ENCODE results near the gene TC2N. TPM values are rescaled to one million over a fixed set of nuclear protein-coding genes. Genes with fewer than 3 reads are reported as not detected.
A peak's percentile ranks its signal among the peaks of the same experiment; 100 is the strongest.

The TC2N gene
- 10 to 100 TPM; 61.7 to 66.2 TPM for total RNA-seq

GRCh38 chr14:91867316-91867988 is at the start of gene TC2N:
Gene TC2N, minus strand, starts transcription at chr14:91867536. Its CDS starts 53,767 bp downstream, at chr14:91813769.
- H3K27me3 Mint-ChIP-seq (ENCODE audit: low read depth) = no peaks in the 10 kb centered on the region
- H3K36me3 Mint-ChIP-seq (ENCODE audit: low read depth) = no peaks in the 10 kb centered on the region
- CTCF ChIA-PET = interaction anchor here (0.7 to 1.6 kb wide), 5 partner anchors 24 to 76 kb away, joined by 3 to 6 read pairs (median 4); no protein-coding TSS in a partner anchor
- H3K27ac Mint-ChIP-seq = peak within 1 kb of the TSS; percentile 96
- H3K4me1 Mint-ChIP-seq (ENCODE audit: low read depth) = peaks cover 78% of the 10 kb centered on the region
- peak within 1 kb of the TSS; percentile 73 for H3K4me3 Mint-ChIP-seq
- intact Hi-C loops (cut with micrococcal nuclease) = loop anchor here (5.0 kb wide), 1 partner anchor 620 kb away; no protein-coding TSS in a partner anchor
- no peaks in the 10 kb centered on the region for H3K9me3 Mint-ChIP-seq
- DNase-seq = peak; percentile 76

GRCh38 chr14:91912035-91912434 is 44.7 kb upstream of the TC2N start:
- intact Hi-C loops (cut with micrococcal nuclease) = loop anchor here (5.0 kb wide), 2 partner anchors 85 to 485 kb away; no protein-coding TSS in a partner anchor
- Mint-ChIP-seq H3K4me1 (ENCODE audit: low read depth) (peaks cover 6% of the 10 kb centered on the region), H3K27ac (no peak overlapping the region), H3K27me3 (ENCODE audit: low read depth) (no peaks in the 10 kb centered on the region), H3K9me3 (no peaks in the 10 kb centered on the region), H3K4me3 (no peak overlapping the region), H3K36me3 (ENCODE audit: low read depth) (no peaks in the 10 kb centered on the region)
- CTCF ChIA-PET = interaction anchor here (0.7 to 2.6 kb wide), 17 partner anchors 12 to 291 kb away, joined by 3 to 13 read pairs (median 4); no protein-coding TSS in a partner anchor
- DNase-seq = no peak

GRCh38 chr14:91911474-91912032 is 44.2 kb upstream of the TC2N start:
- Mint-ChIP-seq H3K27me3 (ENCODE audit: low read depth) (no peaks in the 10 kb centered on the region), H3K4me3 (no peak overlapping the region), H3K27ac (no peak overlapping the region), H3K9me3 (no peaks in the 10 kb centered on the region), H3K36me3 (ENCODE audit: low read depth) (no peaks in the 10 kb centered on the region), H3K4me1 (ENCODE audit: low read depth) (peaks cover 6% of the 10 kb centered on the region)
- intact Hi-C loops (cut with micrococcal nuclease) = loop anchor here (1.0 to 5.0 kb wide), 5 partner anchors 86 to 484 kb away; no protein-coding TSS in a partner anchor
- CTCF ChIA-PET = interaction anchor here (0.6 to 2.6 kb wide), 38 partner anchors 9 to 403 kb away, joined by 3 to 15 read pairs (median 4); no protein-coding TSS in a partner anchor
- peak; percentile 63 for DNase-seq

GRCh38 chr14:91910196-91910595 is 42.9 kb upstream of the TC2N start:
- H3K27ac Mint-ChIP-seq = no peak overlapping the region
- no peak overlapping the region for H3K4me3 Mint-ChIP-seq
- H3K9me3 Mint-ChIP-seq = no peaks in the 10 kb centered on the region
- CTCF ChIA-PET = interaction anchor here (0.7 to 1.9 kb wide), 8 partner anchors 11 to 328 kb away, joined by 3 to 15 read pairs (median 5); no protein-coding TSS in a partner anchor
- intact Hi-C loops (cut with micrococcal nuclease) = loop anchor here (2.0 to 5.0 kb wide), 3 partner anchors 87 to 483 kb away; no protein-coding TSS in a partner anchor
- peaks cover 6% of the 10 kb centered on the region for H3K4me1 Mint-ChIP-seq (ENCODE audit: low read depth)
- DNase-seq = no peak
- H3K36me3 Mint-ChIP-seq (ENCODE audit: low read depth) = no peaks in the 10 kb centered on the region
- H3K27me3 Mint-ChIP-seq (ENCODE audit: low read depth) = no peaks in the 10 kb centered on the region

GRCh38 chr14:91906374-91906773 is 39.0 kb upstream of the TC2N start:
- no peaks in the 10 kb centered on the region for H3K36me3 Mint-ChIP-seq (ENCODE audit: low read depth)
- H3K9me3 Mint-ChIP-seq = no peaks in the 10 kb centered on the region
- H3K27ac Mint-ChIP-seq = no peak overlapping the region
- CTCF ChIA-PET = no interaction called here
- H3K4me3 Mint-ChIP-seq = no peak overlapping the region
- no peak for DNase-seq
- H3K4me1 Mint-ChIP-seq (ENCODE audit: low read depth) = peaks cover 3% of the 10 kb centered on the region
- intact Hi-C loops (cut with micrococcal nuclease) = no loop called here
- no peaks in the 10 kb centered on the region for H3K27me3 Mint-ChIP-seq (ENCODE audit: low read depth)

- no peak for DNase-seq
- Mint-ChIP-seq H3K27ac (no peak overlapping the region), H3K9me3 (no peaks in the 10 kb centered on the region), H3K27me3 (ENCODE audit: low read depth) (no peaks in the 10 kb centered on the region), H3K36me3 (ENCODE audit: low read depth) (no peaks in the 10 kb centered on the region), H3K4me3 (no peak overlapping the region), H3K4me1 (ENCODE audit: low read depth) (no peaks in the 10 kb centered on the region)
- CTCF ChIA-PET = interaction anchor here (0.6 kb wide), 1 partner anchor 159 kb away, joined by 3 read pairs; no protein-coding TSS in a partner anchor
- intact Hi-C loops (cut with micrococcal nuclease) = no loop called here
These were observed 37.8 kb upstream of the TC2N start for GRCh38 chr14:91904956-91905645.

- no peak for DNase-seq
- no peak overlapping the region for H3K4me3 Mint-ChIP-seq
- no peaks in the 10 kb centered on the region for H3K9me3 Mint-ChIP-seq
- peaks cover under 1% of the 10 kb centered on the region for H3K4me1 Mint-ChIP-seq (ENCODE audit: low read depth)
- H3K36me3 Mint-ChIP-seq (ENCODE audit: low read depth) = no peaks in the 10 kb centered on the region
- H3K27ac Mint-ChIP-seq = no peak overlapping the region
- H3K27me3 Mint-ChIP-seq (ENCODE audit: low read depth) = no peaks in the 10 kb centered on the region
- intact Hi-C loops (cut with micrococcal nuclease) = no loop called here
- CTCF ChIA-PET = no interaction called here
These were observed 37.1 kb upstream of the TC2N start for GRCh38 chr14:91904483-91904882.

GRCh38 chr14:91903070-91903469 is 35.7 kb upstream of the TC2N start:
- H3K9me3 Mint-ChIP-seq = no peaks in the 10 kb centered on the region
- peaks cover 5% of the 10 kb centered on the region for H3K4me1 Mint-ChIP-seq (ENCODE audit: low read depth)
- intact Hi-C loops (cut with micrococcal nuclease) = no loop called here

GRCh38 chr14:91902336-91902735 is 35.0 kb upstream of the TC2N start:
- intact Hi-C loops (cut with micrococcal nuclease) = no loop called here
- H3K27me3 Mint-ChIP-seq (ENCODE audit: low read depth) = no peaks in the 10 kb centered on the region
- H3K4me3 Mint-ChIP-seq = no peak overlapping the region
- no peak for DNase-seq
- no peaks in the 10 kb centered on the region for H3K36me3 Mint-ChIP-seq (ENCODE audit: low read depth)
- H3K27ac Mint-ChIP-seq = no peak overlapping the region
- CTCF ChIA-PET = interaction anchor here (0.9 to 1.6 kb wide), 2 partner anchors 9 to 11 kb away, joined by 3 to 4 read pairs; no protein-coding TSS in a partner anchor
- H3K4me1 Mint-ChIP-seq (ENCODE audit: low read depth) = peaks cover 5% of the 10 kb centered on the region
- no peaks in the 10 kb centered on the region for H3K9me3 Mint-ChIP-seq

More at GRCh38 chr14:91903070-91903469, 35.7 kb upstream of the TC2N start:
- H3K36me3 Mint-ChIP-seq (ENCODE audit: low read depth) = no peaks in the 10 kb centered on the region
- no peak overlapping the region for H3K4me3 Mint-ChIP-seq
- no peak for DNase-seq
- no peaks in the 10 kb centered on the region for H3K27me3 Mint-ChIP-seq (ENCODE audit: low read depth)
- CTCF ChIA-PET = no interaction called here
- no peak overlapping the region for H3K27ac Mint-ChIP-seq

GRCh38 chr14:91901449-91902226 is 34.3 kb upstream of the TC2N start:
- Mint-ChIP-seq H3K27ac (no peak overlapping the region), H3K4me1 (ENCODE audit: low read depth) (peaks cover 5% of the 10 kb centered on the region), H3K9me3 (no peaks in the 10 kb centered on the region), H3K4me3 (no peak overlapping the region), H3K27me3 (ENCODE audit: low read depth) (no peaks in the 10 kb centered on the region), H3K36me3 (ENCODE audit: low read depth) (no peaks in the 10 kb centered on the region)
- CTCF ChIA-PET = interaction anchor here (0.9 to 1.6 kb wide), 2 partner anchors 9 to 10 kb away, joined by 3 to 4 read pairs; no protein-coding TSS in a partner anchor
- intact Hi-C loops (cut with micrococcal nuclease) = no loop called here
- DNase-seq = no peak

GRCh38 chr14:91899806-91900205 is 32.5 kb upstream of the TC2N start:
- no peaks in the 10 kb centered on the region for H3K27me3 Mint-ChIP-seq (ENCODE audit: low read depth)
- CTCF ChIA-PET = interaction anchor here (0.6 to 2.5 kb wide), 10 partner anchors 11 to 252 kb away, joined by 3 to 20 read pairs (median 4); no protein-coding TSS in a partner anchor
- H3K4me1 Mint-ChIP-seq (ENCODE audit: low read depth) = peaks cover 7% of the 10 kb centered on the region
- H3K36me3 Mint-ChIP-seq (ENCODE audit: low read depth) = no peaks in the 10 kb centered on the region
- DNase-seq = no peak
- intact Hi-C loops (cut with micrococcal nuclease) = loop anchor here (2.0 kb wide), 1 partner anchor 249 kb away; no protein-coding TSS in a partner anchor
- no peak overlapping the region for H3K4me3 Mint-ChIP-seq
- H3K9me3 Mint-ChIP-seq = no peaks in the 10 kb centered on the region
- no peak overlapping the region for H3K27ac Mint-ChIP-seq

Data from activated naive CD4-positive, alpha-beta T cell treated with anti-CD3 and anti-CD28 coated beads for 36 hours (primary cell).